ENCODE measurements around the gene ADPRHL1.
"Not testable (repeated sequence)": the region's sequence is repeated elsewhere in the genome, so short reads cannot be mapped to it uniquely, and the experiment has no call there.

The ADPRHL1 gene

GRCh38 chr13:113455384-113455783 is 2.1 kb upstream of the ADPRHL1 start:
- DNase-seq (ENCODE audit: low spot score) = no peak

DNA sequence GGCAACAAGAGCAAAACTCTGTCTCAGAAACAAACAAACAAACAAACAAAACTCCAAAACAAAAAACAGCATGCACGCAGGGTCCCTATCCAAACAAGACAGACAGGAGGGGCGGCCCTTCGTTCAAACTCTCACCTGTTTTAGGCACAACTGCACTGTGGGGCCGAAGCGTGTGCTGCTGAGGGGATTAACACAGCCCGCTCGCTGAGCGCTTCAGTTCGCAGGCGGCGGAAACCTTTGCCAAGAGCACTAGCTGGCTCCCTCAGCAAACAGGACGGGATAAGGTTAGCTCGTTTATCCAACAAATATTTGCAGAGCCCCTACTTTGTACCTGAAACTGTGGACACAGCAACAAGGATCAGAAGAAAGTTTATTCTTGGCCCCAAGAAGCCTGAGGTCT is 1.6 kb upstream of the ADPRHL1 start:
- DNase-seq (ENCODE audit: low spot score) = no peak

- no peak for DNase-seq (ENCODE audit: low spot score)
These were observed 822 bp downstream of the ADPRHL1 start for GRCh38 chr13:113452466-113452865.

DNA sequence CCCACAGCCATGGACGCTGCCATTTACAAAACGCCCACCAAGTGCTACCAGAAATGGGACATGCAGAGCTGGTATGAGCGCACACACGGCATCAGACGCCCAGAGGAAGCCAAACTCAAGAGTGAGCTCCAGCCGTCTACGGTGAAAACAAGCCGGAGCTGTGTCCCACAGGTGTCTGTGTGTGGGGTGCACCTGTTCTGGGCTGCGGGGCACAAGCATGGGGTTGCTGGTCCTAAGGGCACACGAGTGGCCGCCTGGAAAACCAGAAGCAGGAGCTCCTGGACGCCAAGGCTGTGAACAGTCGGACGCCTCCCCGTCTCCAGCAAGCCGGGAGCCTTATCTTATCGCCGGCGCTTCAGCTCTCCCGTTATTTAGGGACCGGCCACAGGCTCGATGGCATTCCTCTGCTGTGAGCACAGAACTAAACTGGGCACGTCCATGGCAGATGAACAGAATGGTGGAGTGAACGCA is 1.3 kb downstream of the ADPRHL1 start:
- no peak for DNase-seq (ENCODE audit: low spot score)

DNA sequence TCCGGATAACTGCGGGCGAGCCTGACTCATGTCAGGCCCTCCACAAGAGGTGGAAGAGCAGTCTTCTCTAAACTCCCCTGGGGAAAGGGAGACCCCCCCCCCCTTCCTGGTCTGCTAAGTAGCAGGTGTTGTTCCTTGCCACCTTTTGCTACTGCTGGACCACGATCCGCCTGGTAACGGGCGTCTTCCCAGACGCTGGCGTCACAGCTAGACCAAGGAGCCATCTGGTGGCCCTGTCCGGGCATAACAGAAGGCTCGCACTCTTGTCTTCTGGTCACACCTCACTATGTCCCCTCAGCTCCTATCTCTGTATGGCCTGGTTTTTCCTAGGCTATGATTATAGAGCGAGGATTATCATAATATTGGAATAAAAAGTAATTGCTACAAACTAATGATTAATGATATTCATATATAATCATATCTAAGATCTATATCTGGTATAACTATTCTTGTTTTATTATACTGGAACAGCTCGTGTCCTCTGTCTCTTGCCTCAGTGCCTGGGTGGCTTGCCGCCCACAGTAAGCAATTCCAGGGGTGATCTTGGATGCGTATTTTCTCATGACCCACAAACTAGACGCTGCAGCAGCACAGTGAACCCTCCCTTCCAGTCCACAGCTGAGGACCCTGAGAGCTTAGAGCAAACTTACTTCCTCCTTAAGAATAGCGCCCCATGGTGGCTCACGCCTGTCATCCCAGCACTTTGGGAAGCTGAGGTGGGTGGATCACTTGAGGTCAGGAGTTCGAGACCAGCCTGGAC is 2.2 kb downstream of the ADPRHL1 start:
- DNase-seq (ENCODE audit: low spot score) = not testable (repeated sequence)

DNA sequence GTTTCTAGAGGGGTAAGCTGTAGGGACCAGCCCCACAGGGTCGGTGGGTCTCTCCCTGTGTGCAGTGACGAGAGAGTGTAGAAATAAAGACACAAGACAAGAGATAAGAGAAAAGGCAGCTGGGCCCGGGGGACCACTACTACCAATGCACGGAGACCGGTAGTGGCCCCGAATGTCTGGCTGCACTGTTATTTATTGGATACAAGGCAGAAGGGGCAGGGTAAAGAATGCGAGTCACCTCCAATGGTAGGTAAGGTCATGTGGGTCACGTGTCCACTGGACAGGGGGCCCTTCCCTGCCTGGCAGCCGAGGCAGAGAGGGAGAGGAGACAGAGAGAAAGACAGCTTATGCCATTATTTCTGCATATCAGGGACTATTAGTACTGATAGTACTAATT is 2.9 kb downstream of the ADPRHL1 start:
- DNase-seq (ENCODE audit: low spot score) = not testable (repeated sequence)

- DNase-seq (ENCODE audit: low spot score) = no peak
These were observed 3.5 kb downstream of the ADPRHL1 start for GRCh38 chr13:113449693-113450347.

DNA sequence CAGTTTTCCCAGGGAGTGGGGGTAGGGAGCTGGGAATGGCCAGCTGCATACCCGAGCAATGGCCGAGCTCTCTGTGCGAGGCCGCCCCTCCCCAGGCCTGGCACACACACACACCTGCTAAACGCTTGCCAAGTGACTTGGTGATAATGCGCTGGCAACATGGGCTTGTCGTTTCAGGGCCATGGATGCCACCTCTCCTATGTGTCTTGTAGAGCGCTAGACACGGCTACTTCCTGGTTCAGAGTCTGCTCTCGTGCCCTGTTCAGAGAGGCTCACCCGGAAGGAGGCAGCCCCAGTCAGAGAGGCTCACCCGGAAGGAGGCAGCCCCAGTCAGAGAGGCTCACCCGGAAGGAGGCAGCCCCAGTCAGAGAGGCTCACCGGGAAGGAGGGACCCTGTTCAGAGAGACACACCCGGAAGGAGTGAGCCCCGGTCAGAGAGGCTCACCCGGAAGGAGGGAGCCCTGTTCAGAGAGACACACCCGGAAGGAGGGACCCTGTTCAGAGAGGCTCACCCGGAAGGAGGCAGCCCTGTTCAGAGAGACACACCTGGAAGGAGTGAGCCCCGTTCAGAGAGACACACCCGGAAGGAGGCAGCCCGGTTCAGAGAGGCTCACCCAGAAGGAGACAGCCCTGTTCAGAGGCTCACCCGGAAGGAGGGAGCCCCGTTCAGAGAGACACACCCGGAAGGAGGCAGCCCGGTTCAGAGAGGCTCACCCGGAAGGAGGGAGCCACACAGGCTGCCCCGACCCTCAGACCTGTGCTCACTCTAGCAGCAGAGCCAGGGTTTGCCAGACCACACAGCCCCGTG is 4.2 kb downstream of the ADPRHL1 start:
- DNase-seq (ENCODE audit: low spot score) = peak; percentile 84

- no peak for DNase-seq (ENCODE audit: low spot score)
These were observed 4.8 kb downstream of the ADPRHL1 start for GRCh38 chr13:113448545-113448884.

DNA sequence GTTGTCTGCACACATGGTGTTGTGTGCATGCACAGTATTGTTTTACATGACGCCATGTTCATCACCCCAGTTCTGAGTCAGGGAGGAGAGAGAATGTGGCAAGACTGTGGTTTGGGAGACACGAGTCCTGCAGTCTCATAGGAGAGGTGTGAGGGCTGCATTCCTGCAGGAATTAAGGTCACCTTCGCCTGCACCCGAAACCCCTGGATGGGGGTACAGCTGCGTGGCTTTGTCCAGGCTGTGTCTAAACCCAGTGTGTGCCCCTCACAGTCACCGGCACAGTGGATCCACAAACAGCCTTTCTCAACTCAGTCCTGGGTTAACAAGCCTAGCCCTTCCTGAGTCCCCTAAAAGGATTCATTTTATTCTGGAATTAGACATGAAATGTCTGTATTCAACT is 5.7 kb downstream of the ADPRHL1 start:
- DNase-seq (ENCODE audit: low spot score) = no peak

DNA sequence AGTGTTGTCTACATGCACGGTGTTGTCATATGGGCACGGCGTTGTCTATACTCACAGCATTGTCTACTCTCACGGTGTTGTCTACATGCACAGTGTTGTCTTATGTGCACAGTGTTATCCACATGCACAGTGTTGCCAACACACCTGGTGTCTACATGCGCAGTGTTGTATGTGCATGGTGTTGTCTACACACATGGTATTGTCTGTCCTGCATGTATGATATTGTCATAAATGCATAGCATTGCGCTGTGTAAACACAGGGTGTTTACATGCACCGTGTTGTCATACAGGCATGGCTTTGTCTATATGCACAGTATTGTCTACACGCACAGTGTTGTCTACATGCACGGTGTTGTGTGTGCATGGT is 6.8 kb downstream of the ADPRHL1 start:
- no peak for DNase-seq (ENCODE audit: low spot score)

GRCh38 chr13:113445791-113446487 is 7.3 kb downstream of the ADPRHL1 start:
- DNase-seq (ENCODE audit: low spot score) = no peak

GRCh38 chr13:113443991-113444390 is 9.3 kb downstream of the ADPRHL1 start:
- no peak for DNase-seq (ENCODE audit: low spot score)

GRCh38 chr13:113442985-113443362 is 10.3 kb downstream of the ADPRHL1 start:
- no peak for DNase-seq (ENCODE audit: low spot score)

GRCh38 chr13:113442354-113442984 is 10.8 kb downstream of the ADPRHL1 start:
- DNase-seq (ENCODE audit: low spot score) = no peak

DNA sequence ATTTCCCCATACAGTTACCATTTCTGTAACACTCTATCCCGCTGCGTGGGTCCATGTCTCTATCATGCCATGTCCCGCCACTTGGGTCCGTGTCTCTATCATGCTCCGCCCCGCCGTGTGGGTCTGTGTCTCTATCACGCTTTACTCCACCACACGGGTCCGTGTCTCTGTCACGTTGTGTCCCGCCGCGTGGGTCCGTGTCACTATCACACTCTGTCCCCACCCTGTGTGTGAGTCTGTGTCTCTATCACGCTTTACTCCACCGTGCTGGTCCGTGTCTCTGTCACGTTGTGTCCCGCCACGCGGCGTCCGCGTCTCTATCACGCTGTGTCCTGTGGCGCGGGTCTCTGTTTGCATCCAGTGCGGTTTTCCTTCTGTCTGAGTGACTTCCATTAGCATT is 11.6 kb downstream of the ADPRHL1 start:
- DNase-seq (ENCODE audit: low spot score) = no peak

DNA sequence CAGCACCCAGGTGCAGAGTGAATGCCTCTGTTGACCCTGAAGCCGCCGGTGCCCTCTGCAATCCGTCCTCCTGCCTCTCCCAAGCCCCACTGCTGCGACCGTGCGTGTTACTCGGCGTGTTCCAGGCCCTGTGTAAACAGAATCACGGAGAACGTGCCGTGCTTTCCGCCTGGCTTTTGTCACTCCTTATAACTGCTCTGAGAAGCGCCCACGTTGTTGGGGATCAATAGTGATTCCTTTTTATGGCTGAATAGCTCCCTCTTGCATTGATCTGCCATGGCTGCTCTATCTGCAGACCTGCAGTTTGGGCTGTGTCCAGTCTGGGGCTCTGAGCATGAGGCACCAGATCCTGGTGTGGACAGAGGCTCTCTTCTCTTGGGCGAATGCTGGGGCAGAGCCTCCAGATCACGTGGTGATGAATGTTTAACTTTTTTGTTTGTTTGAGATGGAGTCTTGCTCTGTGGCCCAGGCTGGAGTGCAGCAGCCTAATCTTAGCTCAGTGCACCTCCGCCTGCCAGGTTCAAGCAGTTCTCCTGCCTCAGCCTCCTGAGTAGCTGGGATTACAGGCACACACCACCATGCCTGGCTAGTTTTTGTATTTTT is 15.8 kb downstream of the ADPRHL1 start:
- no peak for DNase-seq (ENCODE audit: low spot score)

DNA sequence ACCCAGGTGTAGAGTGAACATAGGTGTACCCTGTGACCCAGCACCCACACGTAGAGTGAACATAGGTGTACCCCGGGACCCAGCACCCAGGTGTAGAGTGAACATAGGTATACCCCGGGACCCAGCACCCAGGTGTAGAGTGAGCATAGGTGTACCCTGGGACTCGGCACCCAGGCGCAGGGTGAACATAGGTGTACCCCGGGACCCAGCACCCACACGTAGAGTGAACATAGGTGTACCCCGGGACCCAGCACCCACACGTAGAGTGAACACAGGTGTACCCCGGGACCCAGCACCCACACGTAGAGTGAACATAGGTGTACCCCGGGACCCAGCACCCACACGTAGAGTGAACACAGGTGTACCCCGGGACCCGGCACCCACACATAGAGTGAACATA is 16.4 kb downstream of the ADPRHL1 start:
- not testable (repeated sequence) for DNase-seq (ENCODE audit: low spot score)

DNA sequence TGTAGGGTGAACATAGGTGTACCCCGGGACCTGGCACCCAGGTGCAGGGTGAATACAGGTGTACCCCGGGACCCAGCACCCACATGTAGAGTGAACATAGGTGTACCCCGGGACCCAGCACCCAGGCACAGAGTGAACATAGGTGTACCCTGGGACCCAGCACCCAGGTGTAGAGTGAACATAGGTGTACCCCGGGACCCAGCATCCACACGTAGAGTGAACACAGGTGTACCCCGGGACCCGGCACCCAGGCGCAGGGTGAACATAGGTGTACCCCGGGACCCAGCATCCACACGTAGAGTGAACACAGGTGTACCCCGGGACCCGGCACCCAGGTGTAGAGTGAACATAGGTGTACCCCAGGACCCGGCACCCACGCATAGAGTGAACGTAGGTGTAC is 17.4 kb downstream of the ADPRHL1 start:
- DNase-seq (ENCODE audit: low spot score) = not testable (repeated sequence)

DNA sequence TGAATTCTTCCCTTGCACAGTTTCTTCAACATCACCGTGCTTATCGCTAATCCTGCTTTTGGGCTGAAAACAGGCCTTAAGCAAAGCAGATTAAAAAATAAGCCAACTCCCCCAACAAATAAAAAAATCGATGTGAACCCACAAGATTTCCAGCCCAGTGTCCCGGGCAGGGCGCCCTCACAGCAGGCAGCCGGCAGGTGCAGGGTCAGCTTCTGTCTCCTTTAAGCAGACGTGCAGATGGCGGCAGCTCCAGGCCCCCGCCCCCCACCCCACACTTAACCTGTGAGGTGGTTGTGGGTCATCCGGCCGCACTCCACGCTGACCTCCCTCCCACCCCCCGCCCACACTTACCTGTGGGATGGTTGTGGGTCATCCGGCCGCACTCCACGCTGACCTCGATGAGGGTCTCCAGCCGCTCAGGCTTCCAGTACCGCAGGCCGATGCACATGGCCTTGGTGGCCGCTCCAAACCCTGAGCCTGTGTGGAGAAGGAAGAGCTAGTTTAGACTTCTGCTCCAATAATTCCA is 19.8 kb downstream of the ADPRHL1 start:
- no peak for DNase-seq (ENCODE audit: low spot score)

All from D341Med (cell line).